Activated naive CD4-positive, alpha-beta T cell treated with anti-CD3 and anti-CD28 coated beads, Interleukin-2, amount 10 ng/mL, durations not matched to agents 7 days and 5 days (primary cell): ENCODE data around the gene NAV2.
"Not testable (repeated sequence)": the region's sequence is repeated elsewhere in the genome, so short reads cannot be mapped to it uniquely, and the experiment has no call there.

Experiments used
- CTCF ChIA-PET: fragments of 350-600 bp; sonication (Branson Sonifier 250); formaldehyde crosslinking; loops from one replicate; lab custom pipeline; 2021; ENCODE audit warnings: antibody characterized with exemption; lab: Charles Lee
- DNase-seq: peaks from one replicate; pipeline ENCODE4 v3.0.0-alpha.2; 2020
- H3K27ac Mint-ChIP-seq: one replicate; pipeline ENCODE4 v1.8.0; 2021; ENCODE audit warnings: mild to moderate bottlenecking, moderate library complexity, mixed read lengths
- H3K27me3 Mint-ChIP-seq: one replicate; pipeline ENCODE4 v1.8.0; 2021; ENCODE audit warnings: mild to moderate bottlenecking, mixed read lengths
- H3K36me3 Mint-ChIP-seq: one replicate; pipeline ENCODE4 v1.8.0; 2021; ENCODE audit warnings: mixed read lengths
- H3K4me1 Mint-ChIP-seq: one replicate; pipeline ENCODE4 v1.8.0; 2021; ENCODE audit warnings: mixed read lengths
- H3K4me3 Mint-ChIP-seq: one replicate; pipeline ENCODE4 v1.8.0; 2021; ENCODE audit warnings: mild to moderate bottlenecking, moderate library complexity, mixed read lengths
- H3K9me3 Mint-ChIP-seq: one replicate; pipeline ENCODE4 v1.8.0; 2021; ENCODE audit warnings: mixed read lengths

The NAV2 gene

DNA sequence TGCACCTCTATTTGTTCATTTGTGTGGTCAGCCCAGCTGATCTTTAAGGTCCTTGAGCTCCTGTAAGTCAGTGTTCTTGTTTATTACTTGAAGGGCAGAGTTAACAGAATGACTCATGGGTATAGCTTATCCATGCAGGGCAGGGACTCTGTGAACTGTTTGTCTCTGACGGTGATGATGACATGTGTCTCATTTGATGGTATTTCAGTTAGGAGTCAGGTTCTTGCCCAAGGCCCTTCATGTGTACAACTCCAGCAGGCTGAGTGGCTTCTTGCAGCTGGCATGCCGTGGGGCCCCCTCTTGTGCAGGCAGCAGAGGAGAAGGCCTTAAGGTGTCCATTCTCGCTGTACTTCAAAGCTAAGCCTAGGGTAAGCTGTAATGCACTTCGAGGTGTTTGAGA is 282.5 kb downstream of the NAV2 start:
- Mint-ChIP-seq H3K27me3 (no peaks in the 10 kb centered on the region), H3K4me3 (no peak overlapping the region), H3K4me1 (no peaks in the 10 kb centered on the region), H3K27ac (no peak overlapping the region), H3K36me3 (no peaks in the 10 kb centered on the region), H3K9me3 (no peaks in the 10 kb centered on the region)
- CTCF ChIA-PET = no interaction called here
- DNase-seq = no peak

GRCh38 chr11:19996571-19996970 is 283.9 kb downstream of the NAV2 start:
- H3K4me3 Mint-ChIP-seq = no peak overlapping the region
- H3K27ac Mint-ChIP-seq = no peak overlapping the region

DNA sequence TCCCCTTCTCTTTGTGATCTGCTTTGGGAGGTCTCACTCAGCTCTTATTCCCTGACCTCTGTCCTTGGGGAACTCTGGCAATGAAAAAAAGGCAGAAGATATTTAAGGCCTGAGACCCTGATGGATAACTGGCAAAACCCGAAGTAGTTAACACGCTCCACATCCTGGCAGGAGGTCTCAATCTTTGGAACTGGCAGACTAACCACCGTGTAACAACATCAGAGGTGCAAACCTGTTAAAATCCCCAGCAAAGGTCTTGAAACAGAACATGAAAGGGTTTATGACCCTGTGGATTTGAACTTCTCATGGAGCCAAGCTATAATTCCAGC is 287.3 kb downstream of the NAV2 start:
- no peaks in the 10 kb centered on the region for H3K9me3 Mint-ChIP-seq
- H3K4me3 Mint-ChIP-seq = no peak overlapping the region
- CTCF ChIA-PET = no interaction called here
- no peaks in the 10 kb centered on the region for H3K4me1 Mint-ChIP-seq
- no peak for DNase-seq
- H3K27me3 Mint-ChIP-seq = peaks cover 6% of the 10 kb centered on the region
- no peak overlapping the region for H3K27ac Mint-ChIP-seq
- no peaks in the 10 kb centered on the region for H3K36me3 Mint-ChIP-seq

More at GRCh38 chr11:19996571-19996970, 283.9 kb downstream of the NAV2 start:
- H3K9me3 Mint-ChIP-seq = no peaks in the 10 kb centered on the region
- H3K27me3 Mint-ChIP-seq = no peaks in the 10 kb centered on the region
- no peaks in the 10 kb centered on the region for H3K36me3 Mint-ChIP-seq
- no peaks in the 10 kb centered on the region for H3K4me1 Mint-ChIP-seq
- DNase-seq = no peak
- CTCF ChIA-PET = no interaction called here

DNA sequence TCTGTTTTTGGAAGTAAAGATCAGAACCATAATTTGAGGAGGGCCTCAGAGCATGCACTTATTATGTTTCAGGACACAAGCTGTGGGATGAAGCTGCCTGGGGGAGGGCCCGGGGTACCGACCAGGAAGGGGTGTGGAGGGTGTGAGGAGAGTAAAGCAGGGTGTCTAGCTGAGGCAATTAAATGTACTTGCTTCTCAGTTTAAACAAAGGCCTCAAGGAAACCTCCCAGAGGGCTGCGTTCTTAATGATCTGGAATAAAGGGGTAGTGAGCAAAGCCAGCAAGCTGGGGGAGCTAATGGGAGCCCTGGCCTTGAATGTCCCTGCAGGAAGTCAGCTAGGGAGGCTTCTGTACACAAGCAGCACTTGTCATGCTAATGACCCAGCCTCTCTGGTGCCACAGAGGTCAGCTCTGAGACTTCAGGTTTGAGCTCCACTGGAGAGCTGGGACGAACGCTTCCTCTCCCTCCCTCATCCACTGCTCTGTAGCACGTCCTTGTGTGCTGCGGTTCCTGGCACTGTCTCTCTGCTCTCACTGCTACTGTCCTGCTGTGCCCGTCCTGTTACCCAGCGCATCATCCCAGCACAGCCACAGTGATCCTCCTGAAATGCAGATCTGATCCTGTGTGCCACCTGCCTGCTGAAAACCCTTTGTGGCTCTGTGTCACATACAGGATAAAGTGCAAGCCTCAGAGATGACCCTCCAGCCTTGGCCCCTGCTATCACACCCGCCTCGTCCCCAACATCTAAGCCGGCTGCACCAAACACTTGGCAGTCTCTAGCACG is 287.9 kb downstream of the NAV2 start:
- Mint-ChIP-seq H3K36me3 (no peaks in the 10 kb centered on the region), H3K27ac (no peak overlapping the region), H3K9me3 (no peaks in the 10 kb centered on the region), H3K4me1 (no peaks in the 10 kb centered on the region), H3K4me3 (no peak overlapping the region), H3K27me3 (peaks cover 6% of the 10 kb centered on the region)
- CTCF ChIA-PET = no interaction called here
- no peak for DNase-seq

DNA sequence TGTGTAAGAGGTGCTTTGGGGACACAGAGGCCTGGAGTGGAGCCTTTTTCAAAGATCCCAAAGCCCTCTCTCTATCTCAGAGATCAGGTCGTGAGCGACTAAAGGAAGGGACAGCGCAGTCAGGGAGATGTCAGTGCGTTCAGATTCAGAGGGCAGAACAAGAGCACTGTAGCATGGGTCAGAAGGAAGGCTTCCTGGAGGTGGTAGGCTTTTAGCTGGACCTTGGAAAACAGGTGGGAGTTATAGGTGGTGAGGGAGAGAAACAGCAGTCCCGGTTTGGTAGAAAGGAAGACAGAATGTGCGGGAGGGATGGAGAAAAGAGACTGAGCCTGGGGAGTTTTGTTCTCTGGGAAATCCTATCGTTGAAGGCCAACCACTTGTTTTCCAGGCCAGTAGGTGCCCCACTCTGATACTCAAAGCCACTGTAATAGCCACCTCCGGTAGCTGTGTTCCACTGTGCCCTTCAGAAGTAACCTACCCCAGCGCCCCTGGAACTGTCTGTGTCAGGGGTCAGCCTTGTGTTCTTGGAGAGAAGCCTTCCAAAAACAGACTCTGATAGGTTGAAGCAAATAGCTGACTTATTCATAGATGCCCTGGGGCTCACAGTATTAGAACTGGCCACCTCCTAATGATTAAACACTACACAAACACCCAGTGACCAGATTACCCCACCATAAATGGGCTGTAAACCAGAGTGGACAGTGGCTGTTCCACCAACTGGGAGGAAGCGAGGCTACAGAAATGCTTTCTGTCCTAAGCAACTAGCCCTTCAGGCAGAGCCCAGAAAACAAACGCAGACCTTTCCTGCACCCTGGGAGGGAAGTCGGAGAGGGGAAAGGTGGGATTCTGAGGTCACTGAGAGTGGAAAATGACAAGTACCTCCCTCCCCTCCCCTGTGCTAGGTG is 289.9 kb downstream of the NAV2 start:
- no peak overlapping the region for H3K27ac Mint-ChIP-seq
- H3K36me3 Mint-ChIP-seq = no peaks in the 10 kb centered on the region
- DNase-seq = no peak
- CTCF ChIA-PET = no interaction called here
- peaks cover 9% of the 10 kb centered on the region for H3K27me3 Mint-ChIP-seq
- H3K9me3 Mint-ChIP-seq = no peaks in the 10 kb centered on the region
- no peak overlapping the region for H3K4me3 Mint-ChIP-seq
- no peaks in the 10 kb centered on the region for H3K4me1 Mint-ChIP-seq

GRCh38 chr11:20003351-20003750 is 290.7 kb downstream of the NAV2 start:
- Mint-ChIP-seq H3K27me3 (peaks cover 9% of the 10 kb centered on the region), H3K27ac (no peak overlapping the region), H3K4me3 (no peak overlapping the region), H3K9me3 (no peaks in the 10 kb centered on the region), H3K36me3 (no peaks in the 10 kb centered on the region), H3K4me1 (no peaks in the 10 kb centered on the region)
- CTCF ChIA-PET = no interaction called here
- DNase-seq = no peak

DNA sequence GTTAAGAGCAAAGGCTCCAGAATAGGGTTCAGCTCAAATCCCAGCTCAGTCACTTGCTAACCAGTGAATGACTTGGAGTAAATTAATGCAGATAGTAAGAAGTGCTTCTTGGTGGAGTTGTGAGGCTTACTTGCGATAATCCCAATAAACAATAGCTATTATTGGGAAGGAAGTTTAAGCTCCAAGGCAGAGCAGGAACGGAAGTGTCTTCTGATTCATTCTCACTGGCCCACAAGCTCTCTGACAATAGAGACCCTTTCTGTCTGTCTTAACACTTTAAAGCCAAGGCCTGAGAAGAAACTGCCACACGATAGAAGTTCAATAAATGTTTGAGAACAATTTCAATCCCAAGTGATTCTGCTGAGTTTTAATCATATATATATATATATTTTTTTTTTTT is 292.2 kb downstream of the NAV2 start:
- no peak for DNase-seq
- Mint-ChIP-seq H3K4me1 (no peaks in the 10 kb centered on the region), H3K27me3 (peaks cover 9% of the 10 kb centered on the region), H3K27ac (peak overlapping the region; percentile 12), H3K36me3 (no peaks in the 10 kb centered on the region), H3K9me3 (no peaks in the 10 kb centered on the region), H3K4me3 (no peak overlapping the region)
- CTCF ChIA-PET = no interaction called here

GRCh38 chr11:20005747-20006146 is 293.1 kb downstream of the NAV2 start:
- H3K9me3 Mint-ChIP-seq = no peaks in the 10 kb centered on the region
- H3K36me3 Mint-ChIP-seq = no peaks in the 10 kb centered on the region
- H3K27me3 Mint-ChIP-seq = peaks cover 9% of the 10 kb centered on the region
- CTCF ChIA-PET = no interaction called here
- no peak overlapping the region for H3K4me3 Mint-ChIP-seq
- H3K27ac Mint-ChIP-seq = no peak overlapping the region
- DNase-seq = no peak
- H3K4me1 Mint-ChIP-seq = no peaks in the 10 kb centered on the region

- H3K4me3 Mint-ChIP-seq, DNase-seq, H3K36me3 Mint-ChIP-seq, H3K9me3 Mint-ChIP-seq, CTCF ChIA-PET, H3K27me3 Mint-ChIP-seq, H3K27ac Mint-ChIP-seq, H3K4me1 Mint-ChIP-seq: not testable (repeated sequence)
Measured at GRCh38 chr11:20006618-20007017, 294.0 kb downstream of the NAV2 start.

DNA sequence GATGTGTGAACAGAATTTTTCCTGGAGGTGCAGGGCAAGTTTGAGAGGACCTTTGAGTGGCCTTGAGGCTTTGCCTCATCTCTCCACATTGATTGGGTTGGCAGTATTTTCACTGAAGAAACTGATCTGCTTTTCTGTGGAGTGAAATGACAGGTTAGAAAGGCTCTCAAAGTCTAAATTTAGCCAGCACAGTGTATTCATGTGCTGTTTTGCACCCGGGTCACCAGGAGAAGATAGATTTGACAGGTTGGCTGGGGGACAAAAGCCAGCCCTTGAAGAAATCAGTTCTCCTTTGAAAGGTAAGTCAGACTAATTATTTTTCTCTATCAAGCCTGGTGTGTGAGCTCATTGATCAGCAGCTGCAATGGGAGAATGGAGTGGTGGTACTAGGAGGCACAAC is 294.7 kb downstream of the NAV2 start:
- CTCF ChIA-PET = no interaction called here
- no peak overlapping the region for H3K4me3 Mint-ChIP-seq
- H3K4me1 Mint-ChIP-seq = no peaks in the 10 kb centered on the region
- no peaks in the 10 kb centered on the region for H3K9me3 Mint-ChIP-seq
- H3K27ac Mint-ChIP-seq = no peak overlapping the region
- H3K36me3 Mint-ChIP-seq = no peaks in the 10 kb centered on the region
- DNase-seq = no peak
- H3K27me3 Mint-ChIP-seq = peaks cover 5% of the 10 kb centered on the region

GRCh38 chr11:20008190-20008870 is 295.7 kb downstream of the NAV2 start:
- DNase-seq = no peak
- Mint-ChIP-seq H3K36me3 (no peaks in the 10 kb centered on the region), H3K27me3 (peaks cover 3% of the 10 kb centered on the region), H3K4me3 (no peak overlapping the region), H3K27ac (no peak overlapping the region), H3K9me3 (no peaks in the 10 kb centered on the region), H3K4me1 (no peaks in the 10 kb centered on the region)
- CTCF ChIA-PET = interaction anchor here (0.7 kb wide), 1 partner anchor 44 kb away, joined by 3 read pairs; no protein-coding TSS in a partner anchor

GRCh38 chr11:20008871-20009644 is 296.4 kb downstream of the NAV2 start:
- no peak for DNase-seq
- CTCF ChIA-PET = no interaction called here
- Mint-ChIP-seq H3K4me1 (no peaks in the 10 kb centered on the region), H3K9me3 (no peaks in the 10 kb centered on the region), H3K27me3 (peaks cover 8% of the 10 kb centered on the region), H3K36me3 (no peaks in the 10 kb centered on the region), H3K4me3 (no peak overlapping the region), H3K27ac (no peak overlapping the region)

DNA sequence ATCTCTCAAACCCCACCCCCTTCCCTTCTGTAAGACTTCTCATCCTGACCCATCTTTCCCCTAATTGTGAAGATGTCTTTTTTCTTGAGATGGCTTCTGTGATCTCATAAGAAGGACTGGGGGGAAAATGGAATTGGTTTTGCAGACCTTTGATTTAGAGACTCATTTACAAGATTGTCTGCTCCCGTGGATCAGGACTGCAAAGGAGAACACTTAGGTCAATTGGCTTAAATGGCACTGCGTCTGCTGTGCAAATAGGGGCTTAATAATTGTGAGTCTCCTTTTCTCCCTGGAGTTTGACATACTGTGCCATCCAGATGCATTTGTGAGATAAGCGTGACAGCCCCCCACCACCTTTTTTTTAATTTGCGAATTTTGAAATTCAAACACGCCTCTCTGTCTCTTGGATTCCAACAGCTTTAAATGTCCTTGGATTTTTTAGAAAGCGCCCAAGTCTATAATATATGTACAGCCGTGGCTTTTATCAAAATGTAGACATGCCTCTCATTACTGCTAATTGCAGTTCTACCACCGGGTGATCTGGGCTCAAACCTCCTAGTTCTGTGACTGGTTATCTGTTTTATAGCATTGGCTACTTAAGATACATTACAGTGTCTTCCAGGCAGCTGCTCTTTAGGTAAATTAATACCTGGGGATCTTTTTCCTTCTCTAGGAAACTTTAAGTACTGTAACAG is 297.7 kb downstream of the NAV2 start:
- DNase-seq = no peak
- Mint-ChIP-seq H3K4me1 (no peaks in the 10 kb centered on the region), H3K4me3 (no peak overlapping the region), H3K36me3 (no peaks in the 10 kb centered on the region), H3K27me3 (peaks cover 9% of the 10 kb centered on the region), H3K27ac (no peak overlapping the region), H3K9me3 (no peaks in the 10 kb centered on the region)
- CTCF ChIA-PET = no interaction called here
